ENCODE results near the gene KCNQ1OT1.

The KCNQ1OT1 gene

DNA sequence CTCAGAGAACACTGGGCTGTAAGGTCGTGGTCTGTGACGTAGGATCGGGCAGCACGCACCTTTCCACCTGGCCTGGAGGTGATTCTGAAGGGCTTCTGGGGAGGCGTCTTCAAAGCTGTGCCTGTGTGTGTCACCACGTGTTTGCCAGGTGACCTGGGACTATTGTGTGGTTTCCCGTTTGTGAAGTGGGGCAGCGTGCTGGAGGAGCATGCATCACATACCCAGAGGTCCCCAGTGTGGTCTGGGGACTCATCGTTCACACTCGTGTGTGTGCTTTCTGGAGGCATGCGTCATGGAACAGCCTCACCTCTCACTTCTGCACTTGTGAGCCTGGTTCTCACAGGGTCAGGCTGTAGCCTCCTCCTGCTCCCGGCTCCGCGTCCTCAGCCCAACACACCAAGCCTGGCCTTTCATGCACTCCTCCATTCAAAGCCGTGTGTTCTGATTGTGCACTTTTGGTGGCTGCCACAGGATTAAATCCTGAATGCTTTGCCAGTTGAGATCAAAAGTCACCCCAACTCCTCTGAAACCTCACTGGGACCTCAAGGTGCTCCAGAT, 106.3 kb downstream of the KCNQ1OT1 start:
- DNase-seq (ENCODE audit: low read depth) = no peak

DNA sequence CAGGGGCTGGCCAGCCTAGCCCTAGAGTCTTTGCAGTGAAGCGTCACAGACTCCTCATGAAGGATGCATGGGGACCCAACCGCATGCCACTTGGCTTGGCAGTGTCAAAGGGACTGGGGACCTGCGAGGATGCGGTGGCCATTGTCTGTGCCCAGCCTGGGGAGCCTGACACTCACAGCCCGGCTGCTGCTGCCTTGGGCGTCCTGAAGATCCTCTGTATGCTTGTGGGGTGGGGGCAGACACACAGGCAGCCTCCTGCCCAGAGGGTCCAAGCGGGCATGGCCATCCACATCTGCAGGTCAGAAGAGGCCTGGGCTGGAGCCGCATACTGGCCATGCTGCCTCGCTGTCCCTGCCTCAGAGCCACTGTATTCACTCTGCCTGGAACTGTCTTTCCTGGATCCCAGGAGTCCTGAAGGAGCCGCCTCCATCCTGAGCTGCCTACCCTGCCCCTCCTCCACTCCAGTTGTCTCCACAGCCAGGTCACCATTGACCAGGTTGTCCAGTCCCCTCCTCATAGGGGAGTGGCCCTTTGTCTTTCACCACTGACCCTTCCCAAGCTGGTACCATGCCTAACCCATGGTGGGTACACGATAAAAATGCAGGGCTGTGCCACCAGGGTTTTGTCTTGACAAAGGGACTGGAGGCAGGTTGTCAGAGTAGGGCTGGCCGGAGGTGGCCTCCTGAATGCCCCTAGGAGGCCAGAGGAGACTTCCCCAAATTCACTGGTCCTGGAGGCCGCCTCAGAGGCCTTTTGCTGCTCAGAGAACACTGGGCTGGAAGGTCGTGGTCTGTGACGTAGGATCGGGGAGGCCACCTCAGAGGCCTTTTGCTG, 107.0 kb downstream of the KCNQ1OT1 start:
- DNase-seq (ENCODE audit: low read depth) = no peak

DNA sequence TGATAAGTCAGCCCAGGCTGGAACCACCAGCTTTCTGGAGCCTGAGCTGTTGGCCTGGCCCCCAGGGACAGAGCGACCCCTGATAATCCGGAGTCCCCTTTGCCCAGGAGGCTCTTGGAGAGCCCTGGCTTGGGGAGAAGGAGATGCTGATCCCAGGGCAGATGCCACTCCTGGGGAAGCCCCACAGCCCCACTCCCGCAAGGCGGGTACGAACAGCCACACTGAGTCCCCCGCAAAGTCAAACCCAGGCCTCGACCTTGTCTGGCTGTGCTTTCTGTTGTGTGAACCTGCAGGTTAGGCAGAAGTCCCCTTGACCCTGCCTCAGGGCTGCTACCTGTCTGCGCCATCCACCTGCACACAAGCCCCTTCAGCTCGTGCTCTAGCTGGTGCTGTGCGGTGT, 108.0 kb downstream of the KCNQ1OT1 start:
- DNase-seq (ENCODE audit: low read depth) = no peak

DNA sequence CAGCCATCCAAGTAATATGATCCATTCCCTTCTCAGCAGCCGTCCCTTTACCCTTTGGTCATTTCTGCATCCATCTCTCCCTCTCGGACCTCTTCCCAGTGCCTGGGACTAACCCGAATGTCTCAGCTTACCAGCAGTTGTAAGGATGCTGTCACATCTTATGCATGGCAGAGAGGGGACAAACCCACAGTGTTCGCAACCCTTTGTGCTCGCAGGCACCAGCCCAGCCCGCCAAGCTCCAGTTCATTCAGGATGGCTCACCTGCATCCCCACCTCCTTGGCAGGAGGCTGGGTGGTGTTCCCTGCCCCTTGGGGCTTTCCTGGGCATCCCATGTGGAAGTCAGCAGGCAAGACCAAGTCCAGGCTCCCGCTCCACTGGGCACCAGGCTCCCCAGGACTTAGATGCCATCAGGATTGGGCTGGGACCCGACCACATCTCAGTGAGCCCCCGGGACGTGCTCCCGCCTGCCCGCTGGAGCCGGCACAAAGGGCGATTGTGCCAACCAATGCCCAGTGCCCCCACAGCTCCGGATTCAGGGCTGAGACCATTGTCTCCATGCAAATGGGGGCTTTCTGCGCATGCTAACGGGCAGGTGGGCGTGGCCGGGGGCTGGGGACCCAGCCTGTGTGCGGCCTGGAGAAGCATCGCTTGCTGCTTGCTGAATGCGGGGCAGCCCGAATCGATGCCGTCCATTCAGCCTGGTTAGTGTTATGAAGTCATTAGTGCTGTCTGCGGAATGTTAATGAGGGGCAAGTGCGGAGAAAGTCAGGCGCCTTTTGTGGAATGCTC, 108.6 kb downstream of the KCNQ1OT1 start:
- no peak for DNase-seq (ENCODE audit: low read depth)

DNA sequence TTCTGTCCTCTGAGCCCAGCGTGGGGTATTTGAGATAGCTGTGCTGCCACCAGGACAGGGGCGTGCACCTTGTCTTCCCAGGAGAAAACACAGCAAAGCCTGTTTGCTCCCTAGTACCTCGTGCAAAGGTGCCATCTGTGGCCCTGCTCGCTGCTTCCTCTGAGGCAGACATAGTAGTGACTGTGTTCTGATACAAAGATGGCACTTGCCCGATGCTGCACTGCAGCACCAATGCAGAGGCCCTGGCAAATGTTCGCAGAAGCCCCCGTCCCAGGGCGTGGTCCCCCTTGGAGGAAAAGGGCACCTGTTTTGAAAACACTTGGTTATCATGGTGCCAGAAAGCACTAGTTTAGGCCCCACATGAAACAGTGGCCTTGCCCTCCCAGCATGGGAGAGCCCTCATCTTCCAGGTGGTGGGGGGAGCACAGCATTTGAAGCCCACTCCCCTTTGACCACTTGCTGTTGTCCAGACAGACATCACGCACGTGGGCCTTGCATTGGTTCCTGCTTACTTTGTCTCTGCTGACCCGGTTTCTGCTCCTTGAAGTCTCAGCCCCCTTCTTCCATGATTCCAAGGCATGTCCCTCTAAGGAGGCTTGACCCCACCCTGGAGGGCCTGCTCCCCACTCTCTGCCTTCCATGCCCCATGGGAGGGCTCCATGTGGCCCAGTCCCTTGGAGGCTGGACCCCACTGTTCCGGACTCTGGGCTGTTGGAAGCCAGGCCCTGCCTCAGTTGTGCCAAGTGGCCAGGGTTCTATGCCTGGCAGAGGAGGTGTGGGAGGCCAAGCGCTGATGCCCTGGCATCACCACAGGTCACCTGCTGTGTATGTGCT, 109.4 kb downstream of the KCNQ1OT1 start:
- no peak for DNase-seq (ENCODE audit: low read depth)

DNA sequence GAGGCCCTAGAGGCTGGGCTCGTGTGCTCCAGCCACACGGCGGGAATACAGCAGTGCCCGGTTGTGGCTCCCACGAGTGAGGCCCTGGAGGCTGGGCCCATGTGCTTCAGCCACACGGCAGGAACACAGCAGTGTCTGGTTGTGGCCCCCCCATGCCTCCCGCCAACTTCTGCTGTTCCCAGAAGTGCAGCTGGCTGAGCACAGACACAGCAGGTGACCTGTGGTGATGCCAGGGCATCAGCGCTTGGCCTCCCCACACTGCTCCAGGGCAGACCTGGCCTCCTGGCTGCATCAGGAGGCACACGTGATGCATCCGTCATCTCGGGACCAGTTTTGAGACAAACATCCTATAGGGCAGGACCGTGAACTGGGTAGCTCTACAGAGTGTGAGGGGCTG, 110.3 kb downstream of the KCNQ1OT1 start:
- no peak for DNase-seq (ENCODE audit: low read depth)

DNA sequence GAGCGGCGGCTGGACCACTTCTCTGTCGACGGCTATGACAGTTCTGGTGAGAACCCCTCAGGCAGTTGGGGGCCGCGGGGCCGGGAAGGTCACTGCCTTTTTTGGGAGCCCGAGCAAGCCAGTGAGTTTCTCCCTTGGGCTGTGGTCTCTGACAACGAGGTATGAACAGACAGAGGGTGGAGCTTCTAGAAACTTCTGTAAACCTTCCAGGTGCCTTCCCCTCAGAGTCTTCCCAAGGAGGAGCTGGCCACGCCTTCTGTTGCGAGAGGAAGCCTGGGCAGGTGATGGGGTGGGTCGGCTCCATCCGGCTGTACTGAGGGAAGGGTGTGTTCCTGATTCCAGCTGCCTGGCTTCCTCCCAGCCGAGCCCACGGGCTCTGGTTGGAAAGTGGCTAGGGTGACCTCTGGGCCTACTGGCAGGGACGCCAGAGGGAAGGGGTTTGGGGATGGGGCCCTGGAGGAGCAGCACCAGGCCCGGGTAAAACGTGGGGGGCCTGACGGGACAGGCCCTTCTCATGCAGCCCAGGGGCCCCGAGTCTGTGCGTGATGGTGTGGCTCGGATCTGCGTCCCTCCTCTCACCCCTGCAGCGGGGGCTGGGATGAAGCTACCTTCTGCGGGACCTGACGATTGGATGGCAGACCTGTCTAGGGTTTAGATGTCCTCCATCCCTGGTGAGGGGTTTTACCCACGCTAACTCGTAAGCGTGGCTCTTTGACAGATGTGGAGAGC, 110.8 kb downstream of the KCNQ1OT1 start:
- no peak for DNase-seq (ENCODE audit: low read depth)

DNA sequence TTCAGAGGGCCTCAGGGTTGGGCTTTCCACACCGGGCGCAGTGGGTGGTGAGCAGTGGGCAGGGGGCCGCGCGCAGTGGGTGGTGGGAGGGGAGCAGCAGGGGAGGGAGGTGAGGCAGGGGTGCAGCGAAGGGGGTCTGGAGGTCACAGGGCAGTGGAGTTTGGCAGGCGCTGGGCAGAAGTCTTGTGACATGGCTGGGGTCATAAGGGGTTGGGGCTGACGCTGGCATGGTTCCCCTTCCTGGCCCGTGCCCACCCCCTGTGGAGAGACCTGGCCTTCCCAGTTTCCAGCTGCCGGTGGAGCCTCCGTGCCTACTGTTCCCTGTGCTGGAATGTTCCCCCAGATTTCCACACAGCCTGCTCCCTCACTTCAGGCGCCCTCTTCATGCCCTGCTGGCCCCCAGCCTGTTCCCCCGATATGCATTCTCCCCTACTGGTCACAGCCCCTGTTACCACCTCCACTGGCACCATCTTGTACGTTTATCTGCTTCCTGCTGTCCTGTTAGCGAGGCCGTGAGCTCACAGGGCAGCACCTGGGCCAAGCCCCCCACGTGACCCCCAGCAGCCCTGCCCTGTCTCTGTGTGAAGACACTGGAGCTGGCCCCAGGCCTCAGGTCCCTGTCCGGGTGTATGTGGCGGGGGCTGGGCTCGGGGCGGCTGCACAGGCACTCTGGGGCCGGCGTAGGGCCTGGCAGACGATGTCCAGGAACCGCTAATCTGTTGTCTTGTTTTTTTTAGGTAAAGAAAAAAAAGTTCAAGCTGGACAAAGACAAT, 111.6 kb downstream of the KCNQ1OT1 start:
- DNase-seq (ENCODE audit: low read depth) = no peak

DNA sequence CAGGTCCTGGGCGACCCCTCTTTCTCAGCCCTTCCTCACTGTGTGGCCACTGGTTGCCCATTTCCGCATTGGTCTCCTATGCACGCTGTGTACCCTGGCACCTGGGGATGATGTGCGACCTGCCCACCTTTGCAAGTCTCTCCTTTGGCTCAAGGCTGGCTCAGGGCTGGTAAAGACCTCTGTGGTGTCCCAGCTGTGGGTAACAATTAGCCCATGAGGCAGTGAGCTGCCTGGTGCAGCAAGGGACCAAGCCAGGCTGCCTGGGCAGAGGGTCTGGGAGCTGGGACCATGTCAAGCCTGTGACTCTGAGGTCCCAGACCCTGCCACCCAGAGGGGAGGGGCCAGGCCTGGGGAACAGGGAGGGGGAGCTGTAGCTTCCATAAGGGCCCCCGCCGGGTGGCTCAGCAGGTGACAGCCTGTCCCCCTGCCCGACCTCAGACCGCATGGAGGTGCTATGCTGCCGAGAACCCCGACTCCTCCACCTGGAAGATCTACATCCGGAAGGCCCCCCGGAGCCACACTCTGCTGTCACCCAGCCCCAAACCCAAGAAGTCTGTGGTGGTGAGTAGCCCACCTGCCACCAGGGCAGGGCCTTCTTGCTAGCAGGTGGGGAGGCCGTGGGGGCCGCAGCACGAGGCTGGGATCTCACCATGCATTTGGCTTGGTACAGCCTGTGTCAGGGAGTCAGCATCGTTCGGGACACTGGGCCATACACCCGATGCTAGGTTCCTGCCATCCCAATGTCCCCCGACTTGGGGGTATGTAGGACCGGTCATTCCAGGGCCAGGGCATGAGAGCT, 112.5 kb downstream of the KCNQ1OT1 start:
- DNase-seq (ENCODE audit: low read depth) = no peak

DNA sequence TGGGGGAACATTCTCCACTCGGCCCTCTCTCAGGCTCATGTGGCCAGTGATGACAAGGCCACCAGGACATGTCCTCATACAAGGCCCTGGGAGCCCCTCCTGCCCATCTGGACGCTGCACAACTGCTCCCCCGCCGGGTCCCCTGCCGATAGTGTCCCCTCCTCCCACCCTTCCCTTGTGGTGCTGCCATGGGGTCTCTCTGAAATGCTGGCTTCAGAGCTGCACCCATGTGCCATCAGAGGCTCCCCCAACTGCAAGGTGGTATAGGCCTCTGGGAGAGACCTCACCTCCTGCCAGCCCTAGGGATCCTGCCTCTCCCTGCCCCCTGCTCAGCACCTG, 113.0 kb downstream of the KCNQ1OT1 start:
- no peak for DNase-seq (ENCODE audit: low read depth)

DNA sequence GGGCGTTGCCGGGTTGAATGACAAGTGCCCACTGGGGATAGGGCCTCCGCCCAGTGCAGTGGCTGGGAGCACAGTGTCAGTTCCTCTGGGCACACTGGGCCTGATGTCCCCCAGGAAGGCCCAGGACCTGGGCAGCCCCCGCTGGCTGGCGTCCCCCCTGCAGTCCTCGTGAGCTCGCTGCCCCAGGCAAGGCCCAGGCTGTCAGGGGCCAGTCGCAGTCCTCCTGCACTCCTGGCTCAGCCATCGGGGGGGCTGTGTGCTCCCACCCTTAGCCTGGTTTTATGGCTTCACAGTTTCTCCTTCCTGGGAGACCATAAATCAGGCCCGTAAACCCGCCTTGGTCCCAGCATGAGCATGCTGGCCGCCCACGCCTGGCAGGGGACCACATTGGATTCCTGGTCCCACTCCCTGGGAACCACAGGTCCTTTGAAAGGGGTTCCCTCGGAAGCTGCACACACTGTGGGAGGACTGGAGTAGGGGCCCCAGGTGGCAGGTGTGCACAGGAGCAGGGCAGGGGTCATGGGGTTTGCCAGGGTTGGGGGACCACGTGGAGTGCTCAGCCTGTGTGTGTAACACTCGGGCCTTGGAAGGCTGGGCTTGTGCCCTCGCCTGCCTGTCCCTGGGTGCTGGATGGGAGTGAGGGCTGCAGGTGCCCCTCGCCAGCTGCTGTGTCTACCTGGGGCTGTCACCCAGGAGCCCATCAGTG, 113.6 kb downstream of the KCNQ1OT1 start:
- DNase-seq (ENCODE audit: low read depth) = no peak

DNA sequence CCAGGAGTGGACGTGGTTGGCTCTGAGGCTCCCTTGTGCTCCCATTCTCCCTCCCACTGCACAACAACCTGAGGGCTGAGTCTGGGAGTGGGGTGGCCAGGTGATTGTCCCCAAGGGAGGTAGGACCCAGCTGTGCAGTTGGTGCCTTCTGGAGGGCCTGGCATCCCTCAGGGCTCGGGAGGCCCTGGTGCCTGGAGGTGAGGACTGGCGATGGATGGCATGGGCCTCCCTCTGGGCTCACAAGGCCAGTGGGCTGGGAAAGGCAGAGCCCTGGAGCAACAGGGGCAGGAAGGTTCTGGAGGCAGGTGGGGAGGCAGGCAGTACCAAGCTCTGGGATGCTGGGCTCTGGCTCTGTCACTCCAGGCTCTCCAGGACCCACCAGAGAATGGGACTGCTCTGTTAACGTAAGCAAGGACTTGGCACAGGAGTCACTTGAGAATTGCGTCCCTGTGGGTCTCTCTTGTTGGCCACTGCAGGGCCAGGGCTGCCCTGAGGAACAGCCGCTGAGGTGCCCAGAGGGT, 114.2 kb downstream of the KCNQ1OT1 start:
- DNase-seq (ENCODE audit: low read depth) = no peak

DNA sequence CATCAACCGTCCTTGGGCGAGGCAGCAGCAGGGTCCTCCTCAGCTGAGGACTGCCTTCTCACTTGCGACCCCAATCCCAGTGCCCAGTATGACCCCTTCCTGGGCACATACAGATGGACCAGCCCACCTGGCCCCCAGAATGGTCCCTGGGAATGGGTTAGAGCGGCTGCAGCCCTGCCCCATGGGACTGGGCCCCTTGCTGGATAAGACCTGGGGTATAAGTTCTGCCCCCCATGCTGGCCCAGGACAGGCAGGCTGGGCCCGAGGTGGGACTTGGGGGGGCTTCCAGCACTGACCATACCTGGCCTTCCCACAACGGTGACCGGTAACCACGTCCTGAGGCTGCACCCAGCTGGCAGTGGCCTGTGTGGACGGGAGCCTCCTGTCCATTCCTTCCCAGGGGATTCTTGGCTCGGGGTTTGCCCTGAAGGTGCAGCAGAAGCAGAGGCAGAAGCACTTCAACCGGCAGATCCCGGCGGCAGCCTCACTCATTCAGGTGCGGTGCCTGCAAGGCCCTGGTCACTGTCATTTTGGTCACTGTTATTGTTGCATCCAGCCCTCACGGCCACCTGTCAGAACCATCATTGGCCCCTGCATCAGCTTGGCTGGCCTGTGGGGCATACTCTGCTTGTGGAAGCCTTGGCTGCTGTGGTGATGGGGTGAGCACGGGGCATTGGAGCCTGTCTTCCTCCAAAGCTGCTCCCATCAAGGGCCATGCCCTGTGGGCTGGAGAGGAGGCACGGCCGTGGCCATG, 114.8 kb downstream of the KCNQ1OT1 start:
- DNase-seq (ENCODE audit: low read depth) = no peak

DNA sequence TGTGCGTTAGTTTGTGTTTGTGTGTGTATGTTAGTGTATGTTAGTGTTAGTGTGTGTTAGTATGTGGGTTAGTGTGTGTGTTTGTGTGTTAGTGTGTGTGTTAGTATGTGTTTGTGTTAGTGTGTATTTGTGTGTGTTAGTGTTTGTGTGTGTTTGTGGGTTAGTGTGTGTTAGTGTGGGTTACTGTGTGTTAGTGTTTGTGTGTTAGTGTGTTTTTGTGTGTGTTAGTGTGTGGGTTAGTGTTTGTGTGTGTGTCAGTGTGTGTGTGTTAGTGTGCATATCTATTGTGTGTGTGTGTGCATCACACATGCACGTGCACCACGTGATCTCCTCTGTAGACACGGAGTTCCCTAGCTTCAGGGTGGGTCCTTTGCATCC, 115.4 kb downstream of the KCNQ1OT1 start:
- DNase-seq (ENCODE audit: low read depth) = no peak

DNA sequence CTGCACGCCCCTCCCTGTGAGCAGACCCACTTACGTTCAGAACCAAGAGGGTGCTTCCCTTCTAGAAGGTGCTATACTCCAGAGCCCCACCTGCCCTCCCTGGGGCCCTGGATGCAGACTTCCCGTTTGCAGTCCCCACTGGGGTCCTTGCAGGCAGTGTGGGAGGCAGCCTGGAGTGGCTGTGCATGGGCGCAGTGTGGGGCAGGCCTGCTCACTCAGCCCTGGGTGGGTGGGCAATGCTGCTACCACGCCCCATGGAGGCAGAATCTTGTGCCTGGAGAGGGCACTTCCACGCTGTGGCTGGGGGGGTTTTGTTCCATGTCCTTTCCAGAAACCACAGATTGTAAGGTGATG, 116.2 kb downstream of the KCNQ1OT1 start:
- no peak for DNase-seq (ENCODE audit: low read depth)

DNA sequence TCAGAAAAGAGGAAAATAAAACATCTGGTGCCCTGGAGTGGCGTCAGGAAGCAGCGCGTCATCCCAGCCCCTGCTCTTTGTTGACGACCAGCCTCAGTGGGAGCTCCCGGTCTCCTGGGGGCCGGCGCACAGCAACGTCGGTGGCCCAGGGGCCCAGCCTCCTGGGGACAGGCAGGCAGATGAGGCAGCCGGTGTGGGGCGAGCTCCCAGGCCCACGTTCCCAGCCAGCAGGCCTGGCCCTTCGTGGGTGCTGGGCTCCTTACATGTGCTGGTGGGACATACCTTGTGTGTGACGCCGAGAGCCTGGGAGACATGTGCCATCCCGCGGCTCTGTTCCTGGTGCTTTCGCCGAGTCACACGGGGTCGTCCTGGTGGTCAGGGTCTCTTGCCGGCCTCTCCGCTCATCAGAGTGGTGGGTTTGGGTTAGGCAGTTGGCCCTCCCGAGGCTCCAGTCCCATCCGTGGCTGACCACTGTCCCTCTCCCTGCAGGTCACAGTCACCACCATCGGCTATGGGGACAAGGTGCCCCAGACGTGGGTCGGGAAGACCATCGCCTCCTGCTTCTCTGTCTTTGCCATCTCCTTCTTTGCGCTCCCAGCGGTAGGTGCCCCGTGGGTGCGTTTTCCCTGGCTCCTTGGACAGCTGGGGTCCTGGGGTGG, 116.7 kb downstream of the KCNQ1OT1 start:
- no peak for DNase-seq (ENCODE audit: low read depth)

DNA sequence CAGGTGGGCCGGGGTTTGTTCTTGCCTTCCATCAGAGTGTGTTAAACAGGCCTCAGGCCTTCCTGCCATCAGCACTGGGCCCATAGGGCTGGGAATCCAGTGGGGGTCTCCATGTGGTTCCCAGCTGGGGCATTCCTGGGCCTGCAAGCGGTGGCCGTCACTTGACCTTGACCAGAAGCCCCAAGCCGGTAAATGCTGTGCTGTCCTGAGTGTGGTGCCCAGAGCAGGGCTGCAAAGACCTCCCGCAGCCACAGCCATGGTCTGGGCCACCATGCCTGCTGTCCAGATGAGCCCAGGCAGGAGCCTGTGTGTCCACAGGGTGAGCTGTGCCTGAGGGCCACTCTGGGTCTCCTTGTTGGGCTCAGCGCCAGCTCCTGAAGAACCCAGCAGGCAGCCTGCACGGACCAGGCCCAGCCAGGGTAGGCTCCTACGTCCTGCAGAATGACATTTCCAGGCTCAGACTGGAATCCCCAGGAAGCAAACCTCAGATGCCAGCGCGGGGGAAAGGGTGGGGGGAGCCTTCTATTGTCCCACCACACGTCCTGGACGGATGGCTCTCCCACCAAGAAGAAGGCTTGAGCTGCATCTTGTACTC, 117.3 kb downstream of the KCNQ1OT1 start:
- no peak for DNase-seq (ENCODE audit: low read depth)

DNA sequence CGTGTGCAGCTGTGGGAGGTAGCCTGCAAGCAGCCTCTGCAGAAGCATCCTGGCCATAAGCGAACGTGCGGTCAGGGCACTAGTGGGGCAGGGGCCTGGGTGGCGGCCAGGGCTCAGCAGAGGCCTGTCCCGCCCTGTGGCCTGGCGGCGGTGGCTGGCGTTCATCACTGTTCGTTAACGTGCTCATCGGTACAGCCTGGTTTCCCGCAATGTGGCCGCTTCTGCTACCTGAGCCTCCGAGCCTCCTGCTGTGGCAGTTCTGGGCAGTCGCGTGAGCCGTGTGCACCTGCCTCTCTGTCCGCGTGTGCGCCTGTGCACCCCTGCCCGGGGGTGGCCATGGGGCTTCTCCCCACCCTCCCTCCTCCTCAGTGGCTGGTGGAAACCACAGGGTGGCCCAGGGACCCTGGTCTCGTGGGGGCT, 117.9 kb downstream of the KCNQ1OT1 start:
- no peak for DNase-seq (ENCODE audit: low read depth)

All from activated gamma-delta T cell treated with anti-CD3 and anti-CD28 coated beads, Interleukin-2, amount 50 U/mL, for 16 hours (primary cell).